Mesothelial cell of epicardium (in vitro differentiated cells): Measurements from ENCODE around the gene VOPP1. TPM values are rescaled to one million over a fixed set of nuclear protein-coding genes. Genes with fewer than 3 reads are reported as not detected.

Source experiments
- DNase-seq, 2 experiments: peaks; one replicate each; pipeline ENCODE4 v3.0.0; 2021; ENCODE audit warnings: low spot score in 2 of 2; ENCODE audit not compliant: unreplicated experiment in 2 of 2
- H3K27ac Mint-ChIP-seq: 2 replicates; pipeline ENCODE4 v1.8.0; 2021; ENCODE audit warnings: mixed read lengths
- H3K27me3 Mint-ChIP-seq: 2 replicates; pipeline ENCODE4 v1.8.0; 2021; ENCODE audit warnings: low read depth, mixed read lengths
- H3K36me3 Mint-ChIP-seq: 2 replicates; pipeline ENCODE4 v1.8.0; 2021; ENCODE audit warnings: mixed read lengths
- H3K4me1 Mint-ChIP-seq: 2 replicates; pipeline ENCODE4 v1.8.0; 2021; ENCODE audit warnings: mixed read lengths
- H3K4me3 Mint-ChIP-seq: 2 replicates; pipeline ENCODE4 v1.8.0; 2021; ENCODE audit warnings: mild to moderate bottlenecking, moderate library complexity, mixed read lengths
- H3K9me3 Mint-ChIP-seq: 2 replicates; pipeline ENCODE4 v1.8.0; 2021; ENCODE audit warnings: mixed read lengths
- total RNA-seq: library from RNA; stranded (reverse); gene quantifications from 3 replicates; pipeline ENCODE4 v1.2.1, GENCODE V29; 2021
- TF ChIP-seq, protein P1 (sequence below): fragments of 200-600 bp; sonication (generic); IDR thresholded peaks from one replicate; pipeline ENCODE4 v1.5.0; 2021; ENCODE audit warnings: antibody characterized with exemption; ENCODE audit not compliant: unreplicated experiment

VOPP1 gene
- total RNA-seq, 1 donor from 2014 or later, result 42.8 TPM

DNA sequence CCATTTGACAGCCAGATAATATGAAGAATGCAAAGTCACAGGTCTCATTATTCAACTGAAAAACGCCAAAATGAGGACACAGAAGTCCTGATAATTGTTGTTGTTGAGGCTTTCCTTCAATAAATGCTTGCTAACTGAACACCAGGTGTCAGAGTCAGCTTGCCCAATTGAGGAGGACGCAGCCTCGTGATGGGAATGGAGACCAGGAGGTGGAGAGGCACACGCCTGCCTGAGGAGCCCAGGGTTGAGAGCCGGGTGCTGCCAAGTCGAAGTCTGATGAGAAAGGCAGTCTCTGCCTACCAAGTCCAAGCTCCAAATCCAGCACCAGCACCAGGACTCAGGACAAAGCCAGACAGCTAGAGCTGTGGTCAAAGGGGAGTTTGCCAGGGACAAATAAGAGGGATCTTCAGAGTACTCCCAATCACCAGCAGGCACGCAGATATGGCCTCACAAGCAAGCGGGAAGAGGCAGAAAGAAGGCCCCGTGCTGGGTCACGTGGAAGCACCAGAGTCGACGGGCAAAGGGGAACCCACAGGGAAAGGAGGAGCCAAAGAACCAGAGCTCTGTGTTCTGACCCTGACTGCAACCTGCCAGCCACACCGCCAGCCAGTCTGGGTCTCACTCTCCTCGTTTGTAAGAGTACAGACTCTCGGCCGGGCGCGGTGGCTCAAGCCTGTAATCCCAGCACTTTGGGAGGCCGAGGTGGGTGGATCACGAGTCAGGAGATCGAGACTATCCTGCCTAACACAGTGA lies 47.6 kb downstream of the VOPP1 start:
- Mint-ChIP-seq H3K4me3 (no peak overlapping the region), H3K27me3 (no peaks in the 10 kb centered on the region), H3K36me3 (peaks cover 3% of the 10 kb centered on the region), H3K9me3 (no peaks in the 10 kb centered on the region), H3K27ac (no peak overlapping the region), H3K4me1 (peaks cover 3% of the 10 kb centered on the region)
- DNase-seq, result no peak
- TF ChIP-seq, protein P1, sequence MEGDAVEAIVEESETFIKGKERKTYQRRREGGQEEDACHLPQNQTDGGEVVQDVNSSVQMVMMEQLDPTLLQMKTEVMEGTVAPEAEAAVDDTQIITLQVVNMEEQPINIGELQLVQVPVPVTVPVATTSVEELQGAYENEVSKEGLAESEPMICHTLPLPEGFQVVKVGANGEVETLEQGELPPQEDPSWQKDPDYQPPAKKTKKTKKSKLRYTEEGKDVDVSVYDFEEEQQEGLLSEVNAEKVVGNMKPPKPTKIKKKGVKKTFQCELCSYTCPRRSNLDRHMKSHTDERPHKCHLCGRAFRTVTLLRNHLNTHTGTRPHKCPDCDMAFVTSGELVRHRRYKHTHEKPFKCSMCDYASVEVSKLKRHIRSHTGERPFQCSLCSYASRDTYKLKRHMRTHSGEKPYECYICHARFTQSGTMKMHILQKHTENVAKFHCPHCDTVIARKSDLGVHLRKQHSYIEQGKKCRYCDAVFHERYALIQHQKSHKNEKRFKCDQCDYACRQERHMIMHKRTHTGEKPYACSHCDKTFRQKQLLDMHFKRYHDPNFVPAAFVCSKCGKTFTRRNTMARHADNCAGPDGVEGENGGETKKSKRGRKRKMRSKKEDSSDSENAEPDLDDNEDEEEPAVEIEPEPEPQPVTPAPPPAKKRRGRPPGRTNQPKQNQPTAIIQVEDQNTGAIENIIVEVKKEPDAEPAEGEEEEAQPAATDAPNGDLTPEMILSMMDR, result no peak

DNA sequence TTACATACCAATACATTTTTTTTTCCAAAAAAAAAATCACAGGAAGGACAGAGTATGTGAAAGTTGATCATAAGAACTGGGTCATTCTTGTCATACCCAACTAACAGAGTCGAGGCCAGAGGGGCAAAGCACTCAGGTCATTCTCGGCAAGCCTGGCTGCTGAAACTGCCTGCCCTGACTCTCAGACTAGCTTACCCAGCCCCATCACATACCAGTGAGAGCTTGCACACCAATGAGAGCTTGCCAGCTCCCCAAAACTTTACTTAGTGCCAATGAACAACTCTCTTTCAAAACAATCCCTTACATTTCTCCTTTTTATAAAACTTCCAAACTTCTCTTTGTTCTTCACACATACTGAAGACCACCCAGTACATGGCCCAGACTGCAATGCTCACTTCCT lies 48.9 kb downstream of the VOPP1 start:
- no peak for DNase-seq
- TF ChIP-seq, protein P1, result no peak
- peaks cover 3% of the 10 kb centered on the region for H3K4me1 Mint-ChIP-seq
- no peak overlapping the region for H3K4me3 Mint-ChIP-seq
- H3K36me3 Mint-ChIP-seq, result peaks cover 8% of the 10 kb centered on the region
- no peaks in the 10 kb centered on the region for H3K27me3 Mint-ChIP-seq
- no peak overlapping the region for H3K27ac Mint-ChIP-seq
- no peaks in the 10 kb centered on the region for H3K9me3 Mint-ChIP-seq

DNA sequence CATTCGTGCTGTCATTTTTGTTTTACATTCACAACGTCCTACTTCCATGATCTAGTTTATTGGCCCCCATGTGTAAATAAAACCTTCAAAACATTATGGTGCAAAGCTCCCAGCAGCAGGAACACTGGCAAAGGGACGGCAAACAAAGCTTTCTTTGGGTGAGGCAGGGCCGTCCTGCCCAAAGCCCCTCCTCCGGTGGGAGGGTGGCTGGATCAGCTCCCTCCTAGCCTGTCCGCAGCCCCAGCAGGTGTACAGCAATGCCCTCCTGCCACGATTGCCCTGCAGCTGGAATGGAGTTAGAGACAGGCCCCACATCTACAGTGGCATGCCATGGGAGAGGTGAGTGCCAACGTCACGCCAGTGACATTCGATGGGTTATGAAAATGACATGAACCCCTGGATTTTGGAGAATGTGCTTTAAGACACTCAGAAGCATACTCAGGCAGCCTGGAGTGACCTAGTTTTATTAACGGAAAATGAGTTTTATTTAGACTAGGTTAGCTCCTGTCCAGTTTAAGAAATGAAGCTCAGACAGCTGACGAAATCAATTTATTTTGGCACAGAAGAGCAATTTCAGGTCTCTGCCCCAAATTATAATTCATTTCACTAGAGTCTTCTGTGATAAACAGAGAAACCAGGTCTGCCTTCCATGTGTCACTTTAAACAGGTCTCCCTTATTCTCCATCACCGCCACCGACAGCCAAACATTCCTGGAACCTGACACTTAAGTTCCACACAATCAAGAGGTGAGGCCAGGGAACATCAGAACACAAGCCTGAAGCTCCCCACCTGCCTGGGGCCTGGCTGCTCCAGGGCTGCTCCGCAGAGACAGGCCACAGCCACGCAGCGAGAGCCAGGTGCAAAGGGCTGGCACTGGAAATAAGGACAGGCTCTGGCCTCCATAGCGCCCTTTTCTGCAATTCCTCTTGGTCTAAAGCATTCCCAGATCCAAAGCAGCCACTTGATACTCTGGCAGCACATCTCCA lies 50.1 kb downstream of the VOPP1 start:
- Mint-ChIP-seq H3K27me3 (no peaks in the 10 kb centered on the region), H3K9me3 (no peaks in the 10 kb centered on the region), H3K27ac (no peak overlapping the region), H3K36me3 (peaks cover 12% of the 10 kb centered on the region), H3K4me1 (peaks cover 2% of the 10 kb centered on the region), H3K4me3 (no peak overlapping the region)
- TF ChIP-seq, protein P1, result no peak
- no peak for DNase-seq

DNA sequence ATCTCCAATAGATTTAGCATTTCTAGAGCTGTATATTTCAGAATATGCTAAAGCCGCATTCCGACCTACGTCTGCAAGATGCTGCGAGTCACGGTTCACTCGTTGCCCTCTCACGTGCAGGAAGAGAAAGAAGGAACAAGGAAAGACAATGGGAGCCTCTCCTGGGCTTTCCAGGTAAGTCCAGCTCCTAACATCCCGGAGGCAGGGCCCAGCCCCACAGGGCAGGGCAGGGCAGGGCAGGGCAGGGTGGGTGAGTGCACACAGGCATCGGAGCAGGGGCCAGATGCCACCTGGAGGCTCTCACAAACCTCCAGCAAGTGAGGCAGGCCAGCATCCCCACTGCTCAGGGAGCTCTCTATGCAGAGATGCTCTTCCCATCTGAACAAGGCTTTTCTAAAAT lies 50.8 kb downstream of the VOPP1 start:
- TF ChIP-seq, protein P1, result no peak
- no peak for DNase-seq
- H3K27ac Mint-ChIP-seq, result no peak overlapping the region
- no peaks in the 10 kb centered on the region for H3K9me3 Mint-ChIP-seq
- H3K27me3 Mint-ChIP-seq, result no peaks in the 10 kb centered on the region
- no peak overlapping the region for H3K4me3 Mint-ChIP-seq
- H3K4me1 Mint-ChIP-seq, result no peaks in the 10 kb centered on the region
- peaks cover 12% of the 10 kb centered on the region for H3K36me3 Mint-ChIP-seq

DNA sequence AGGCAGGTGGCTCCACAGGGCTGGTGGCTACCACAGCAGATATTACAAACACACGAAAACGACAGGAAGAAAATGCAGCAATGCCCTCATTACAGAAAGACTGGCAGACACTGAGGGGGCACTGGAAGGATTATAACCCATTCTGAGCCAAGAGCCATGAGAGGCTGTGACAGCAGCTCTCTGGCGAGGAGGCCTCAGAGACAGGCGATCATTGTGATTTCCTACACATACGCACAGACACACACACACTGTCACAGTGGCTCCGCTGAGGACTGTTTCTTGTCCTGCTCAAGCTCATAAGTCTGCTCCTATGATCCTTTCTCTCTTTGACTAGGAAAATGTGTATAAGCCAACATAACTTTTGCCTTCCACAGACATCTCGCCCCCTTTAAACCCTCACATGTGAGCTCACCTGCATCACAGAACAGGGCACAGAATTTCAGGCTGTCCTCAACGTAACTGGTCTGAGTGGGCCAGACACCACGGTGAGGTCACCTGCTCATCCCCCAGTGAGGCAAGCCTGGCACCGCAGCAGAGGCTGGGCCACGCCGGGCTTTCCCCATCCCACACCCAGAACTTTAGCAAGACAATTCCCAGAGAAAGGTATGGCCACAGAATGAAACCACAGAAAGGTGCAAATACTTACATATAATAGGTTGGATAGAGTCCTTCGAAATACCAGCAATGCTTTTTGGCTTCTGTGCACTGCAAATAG lies 51.7 kb downstream of the VOPP1 start:
- Mint-ChIP-seq H3K4me1 (no peaks in the 10 kb centered on the region), H3K27me3 (no peaks in the 10 kb centered on the region), H3K27ac (no peak overlapping the region), H3K36me3 (peaks cover 12% of the 10 kb centered on the region), H3K4me3 (no peak overlapping the region), H3K9me3 (no peaks in the 10 kb centered on the region)
- TF ChIP-seq, protein P1, result no peak
- DNase-seq, result no peak
